Tibial nerve (tissue), 4 donors: Measurements from ENCODE around the gene MAN2B1. TPM values are rescaled to one million over a fixed set of nuclear protein-coding genes. Genes with fewer than 3 reads are reported as not detected.

Experiments used
- DNase-seq, 2 donors: peaks; one replicate each; pipeline ENCODE4 v3.0.0-alpha.2; 2019; ENCODE audit warnings: low spot score in 2 of 2
- H3K27ac ChIP-seq, 4 donors: fragments of 200-600 bp; sonication (generic) in 3 of 4; one replicate each; pipeline ENCODE4 v1.5.1; 2017 to 2019; ENCODE audit warnings: mild to moderate bottlenecking in 1 of 4
- H3K27me3 ChIP-seq, 2 donors: fragments of 200-600 bp; sonication (generic) in 1 of 2; one replicate each; pipeline versions ENCODE4 v1.5.1 to v1.6.0; 2017 to 2019
- H3K36me3 ChIP-seq, 3 donors: fragments of 200-600 bp; sonication (generic); one replicate each; pipeline ENCODE4 v1.5.1; 2018 to 2019
- H3K4me1 ChIP-seq, 4 donors: fragments of 200-600 bp; sonication (generic) in 3 of 4; one replicate each; pipeline ENCODE4 v1.5.1; 2017 to 2019
- H3K4me3 ChIP-seq, 4 donors: fragments of 200-600 bp; sonication (generic) in 3 of 4; one replicate each; pipeline ENCODE4 v1.5.1; 2017 to 2019; ENCODE audit warnings: mild to moderate bottlenecking in 1 of 4, moderate library complexity in 1 of 4
- H3K9me3 ChIP-seq, 4 donors: fragments of 200-600 bp; sonication (generic) in 3 of 4; one replicate each; pipeline ENCODE4 v1.5.1; 2017 to 2019
- CTCF ChIP-seq, 5 experiments: fragments of 200-600 bp in 3 of 5; fragments of 450-650 bp in 2 of 5; sonication (generic) in 3 of 5; IDR thresholded peaks; one replicate each; pipeline ENCODE4 v1.5.1; 2016 to 2019; ENCODE audit warnings: antibody characterized with exemption in 5 of 5, mild to moderate bottlenecking in 3 of 5, moderate library complexity in 2 of 5
- EP300 ChIP-seq, 2 donors: sonication (generic); formaldehyde crosslinking; IDR thresholded peaks; one replicate each; pipeline ENCODE4 v1.6.1; 2017; ENCODE audit warnings: antibody characterized with exemption in 2 of 2, mild to moderate bottlenecking in 1 of 2
- POLR2A ChIP-seq, 2 donors: fragments of 450-650 bp; IDR thresholded peaks; one replicate each; pipeline ENCODE4 v1.6.1; 2017; ENCODE audit warnings: antibody characterized with exemption in 2 of 2, mild to moderate bottlenecking in 2 of 2, moderate library complexity in 2 of 2
- WGBS, 2 donors: methylation state at CpG; one replicate each; pipeline ENCODE4 v1.1.5; 2018; 5-methylcytosine and 5-hydroxymethylcytosine counted together
- total RNA-seq, 4 donors: library from RNA; depleted of rRNA; stranded (reverse); fragments of >200 nt; gene quantifications; one replicate each; pipeline ENCODE4 v1.1.0, GENCODE V29; 2016

Gene MAN2B1
- total RNA-seq, 4 donors from 2014 or later = 48.5 to 89.4 (median 58.5) TPM

- Histone ChIP-seq H3K27me3 (no peaks in the 10 kb centered on the region), H3K9me3 (no peaks in the 10 kb centered on the region), H3K4me1 (peaks cover 0 to 52% (median 31%) of the 10 kb centered on the region in 4 donors), H3K36me3 (peaks cover 0 to 56% (median 3%) of the 10 kb centered on the region in 3 donors), H3K27ac (peak overlapping the region; percentile 98 to 100 (median 98)), H3K4me3 (peak overlapping the region; percentile 78 to 100 (median 94))
- WGBS, 2 donors = 0% methylated on average over 10 of the region's 10 CpGs
- peak; percentile 63 to 71 for DNase-seq
- TF ChIP-seq EP300 (IDR thresholded peaks at IDR 0.05) (no peak), CTCF (IDR thresholded peaks at IDR 0.05) (no peak), POLR2A (IDR thresholded peaks at IDR 0.05) (no peak)
Observed at GRCh38 chr19:12611361-12611699, 55.2 kb downstream of the MAN2B1 start.

DNA sequence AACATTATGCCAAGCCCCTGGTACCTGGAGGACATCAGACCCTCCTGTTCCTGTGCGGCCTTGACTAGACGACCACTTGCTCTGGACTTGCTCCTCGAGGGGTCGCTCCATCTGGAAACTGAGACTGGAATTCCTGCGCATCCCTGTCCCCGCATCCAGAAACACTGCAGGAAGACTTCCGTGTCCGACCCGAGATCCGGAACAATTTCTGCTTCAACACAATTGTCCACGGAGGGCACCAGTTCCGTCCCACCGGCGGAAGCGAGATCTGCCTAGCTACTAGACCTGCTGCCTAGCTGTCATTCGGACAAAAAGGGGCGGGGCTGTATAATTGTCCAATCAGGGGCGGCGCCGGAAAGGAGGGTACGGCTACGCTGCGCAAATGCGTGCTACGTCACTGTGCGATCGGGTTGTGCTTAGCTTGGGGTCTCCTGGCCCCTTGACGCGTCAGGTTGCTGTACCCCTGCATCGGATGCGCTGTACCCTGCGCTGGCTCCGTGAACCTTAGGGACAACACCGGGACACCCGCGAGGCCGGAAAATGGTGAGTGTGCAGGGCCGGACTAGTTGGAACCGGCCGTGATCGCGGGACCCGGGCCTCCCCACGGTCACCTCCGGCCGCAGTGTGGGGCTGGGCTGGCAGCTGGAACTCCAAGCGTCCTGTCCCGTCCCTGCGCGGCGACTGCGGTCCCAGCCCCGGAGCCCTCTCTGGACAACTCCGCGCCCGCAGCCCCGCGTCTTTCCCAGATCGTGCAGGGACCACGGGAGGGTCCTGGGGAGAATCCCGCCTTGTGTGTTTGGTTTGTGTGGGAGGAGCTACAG is 55.8 kb downstream of the MAN2B1 start, which contains the start of the genes ZNF490 and ZNF791:
ZNF490 (minus strand) TSS at position 274 of the 821 bp plus-strand sequence; CDS start at position 141, 133 bp downstream.
ZNF791 (plus strand) TSS at position 381 of the 821 bp plus-strand sequence; CDS start at position 541, 160 bp downstream.
- DNase-seq = peak; percentile 99 to 100
- Histone ChIP-seq H3K27ac (peak within 1 kb of the TSS; percentile 98 to 100 (median 98)), H3K9me3 (no peaks in the 10 kb centered on the region), H3K4me3 (peak within 1 kb of the TSS; percentile 78 to 100 (median 94)), H3K4me1 (peaks cover 0 to 46% (median 30%) of the 10 kb centered on the region in 4 donors), H3K27me3 (no peaks in the 10 kb centered on the region), H3K36me3 (peaks cover 0 to 58% (median 3%) of the 10 kb centered on the region in 3 donors)
- TF ChIP-seq CTCF (IDR thresholded peaks at IDR 0.05) (peak in 1 of 5 experiments; percentile 36), POLR2A (IDR thresholded peaks at IDR 0.05) (peak; percentile 84 to 93), EP300 (IDR thresholded peaks at IDR 0.05) (peak; percentile 72 to 96)
- 0% methylated on average over 41 of the region's 61 CpGs for WGBS, 2 donors

DNA sequence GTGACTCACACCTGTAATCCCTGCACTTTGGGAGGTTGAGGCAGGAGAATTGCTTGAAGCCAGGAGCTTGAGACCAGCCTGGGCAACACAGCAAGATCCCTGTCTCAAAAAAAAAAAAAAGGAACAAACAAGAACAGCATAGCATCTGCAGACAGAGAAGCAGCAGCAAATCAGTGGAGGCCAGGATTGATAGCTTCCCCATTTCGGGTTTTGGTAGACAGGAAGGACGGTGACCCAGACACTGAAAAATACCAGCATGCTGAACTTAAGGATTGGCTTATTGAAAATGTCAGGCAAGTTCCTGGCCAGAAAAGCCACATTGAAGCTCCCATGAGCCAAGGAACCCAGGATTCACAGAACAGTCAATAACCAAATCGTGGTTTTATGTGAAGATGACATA is 58.9 kb downstream of the MAN2B1 start:
- TF ChIP-seq EP300 (IDR thresholded peaks at IDR 0.05) = no peak
- TF ChIP-seq POLR2A (IDR thresholded peaks at IDR 0.05) = no peak
- TF ChIP-seq CTCF (IDR thresholded peaks at IDR 0.05) = no peak
- Histone ChIP-seq H3K27me3 (no peaks in the 10 kb centered on the region), H3K9me3 (no peaks in the 10 kb centered on the region), H3K4me3 (no peak overlapping the region), H3K27ac (no peak overlapping the region), H3K36me3 (peaks cover 0 to 63% (median 3%) of the 10 kb centered on the region in 3 donors), H3K4me1 (peaks cover 0 to 28% (median 15%) of the 10 kb centered on the region in 4 donors)
- 84 to 93% methylated on average over 3 of the region's 3 CpGs for WGBS, 2 donors
- DNase-seq = no peak

- WGBS, 2 donors = 94 to 97% methylated on average over 1 of the region's 1 CpG
- H3K4me1 ChIP-seq = peaks cover 0 to 20% (median 7%) of the 10 kb centered on the region in 4 donors
- H3K36me3 ChIP-seq = peaks cover 0 to 66% (median 7%) of the 10 kb centered on the region in 3 donors
- no peak overlapping the region for H3K27ac ChIP-seq
- H3K4me3 ChIP-seq = no peak overlapping the region
- no peaks in the 10 kb centered on the region for H3K9me3 ChIP-seq
- H3K27me3 ChIP-seq = no peaks in the 10 kb centered on the region
- DNase-seq = no peak
- no peak for TF ChIP-seq EP300 (IDR thresholded peaks at IDR 0.05)
- no peak for TF ChIP-seq POLR2A (IDR thresholded peaks at IDR 0.05)
- no peak for TF ChIP-seq CTCF (IDR thresholded peaks at IDR 0.05)
Observed at GRCh38 chr19:12606796-12607195, 59.7 kb downstream of the MAN2B1 start.

GRCh38 chr19:12603714-12604113 is 62.8 kb downstream of the MAN2B1 start:
- no peak overlapping the region for H3K27ac ChIP-seq
- WGBS, 2 donors = 90 to 94% methylated on average over 1 of the region's 1 CpG
- H3K27me3 ChIP-seq = no peaks in the 10 kb centered on the region
- DNase-seq = no peak
- peaks cover 0 to 2% (median 0%) of the 10 kb centered on the region in 4 donors for H3K4me1 ChIP-seq
- H3K4me3 ChIP-seq = no peak overlapping the region
- peaks cover 0 to 82% (median 7%) of the 10 kb centered on the region in 3 donors for H3K36me3 ChIP-seq
- TF ChIP-seq POLR2A (IDR thresholded peaks at IDR 0.05) = no peak
- no peaks in the 10 kb centered on the region for H3K9me3 ChIP-seq
